ENCODE data around the gene NLRP5.

- TF ChIP-seq, protein P1, sequence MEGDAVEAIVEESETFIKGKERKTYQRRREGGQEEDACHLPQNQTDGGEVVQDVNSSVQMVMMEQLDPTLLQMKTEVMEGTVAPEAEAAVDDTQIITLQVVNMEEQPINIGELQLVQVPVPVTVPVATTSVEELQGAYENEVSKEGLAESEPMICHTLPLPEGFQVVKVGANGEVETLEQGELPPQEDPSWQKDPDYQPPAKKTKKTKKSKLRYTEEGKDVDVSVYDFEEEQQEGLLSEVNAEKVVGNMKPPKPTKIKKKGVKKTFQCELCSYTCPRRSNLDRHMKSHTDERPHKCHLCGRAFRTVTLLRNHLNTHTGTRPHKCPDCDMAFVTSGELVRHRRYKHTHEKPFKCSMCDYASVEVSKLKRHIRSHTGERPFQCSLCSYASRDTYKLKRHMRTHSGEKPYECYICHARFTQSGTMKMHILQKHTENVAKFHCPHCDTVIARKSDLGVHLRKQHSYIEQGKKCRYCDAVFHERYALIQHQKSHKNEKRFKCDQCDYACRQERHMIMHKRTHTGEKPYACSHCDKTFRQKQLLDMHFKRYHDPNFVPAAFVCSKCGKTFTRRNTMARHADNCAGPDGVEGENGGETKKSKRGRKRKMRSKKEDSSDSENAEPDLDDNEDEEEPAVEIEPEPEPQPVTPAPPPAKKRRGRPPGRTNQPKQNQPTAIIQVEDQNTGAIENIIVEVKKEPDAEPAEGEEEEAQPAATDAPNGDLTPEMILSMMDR (IDR thresholded peaks at IDR 0.05), result no peak
- TF ChIP-seq POLR2A (IDR thresholded peaks at IDR 0.05) (no peak), POLR2AphosphoS5 (IDR thresholded peaks at IDR 0.05) (no peak)
Measured at GRCh38 chr19:56096665-56097064, 110.1 kb downstream of the NLRP5 start.
